Neutrophil (primary cell): ENCODE measurements around the gene CEACAM6.
A peak's percentile ranks its signal among the peaks of the same experiment; 100 is the strongest.

Source experiments
- H3K27ac ChIP-seq: fragments of 200-600 bp; sonication (generic); 2 replicates; pipeline ENCODE4 v1.5.1; 2016; ENCODE audit warnings: mild to moderate bottlenecking, moderate library complexity
- H3K27me3 ChIP-seq: fragments of 200-600 bp; sonication (generic); 2 replicates; pipeline ENCODE4 v1.6.0; 2016; ENCODE audit warnings: mild to moderate bottlenecking
- H3K36me3 ChIP-seq: fragments of 200-600 bp; sonication (generic); 2 replicates; pipeline ENCODE4 v1.5.1; 2017
- H3K4me1 ChIP-seq, 2 experiments: fragments of 200-600 bp in 1 of 2; sonication (generic) in 1 of 2; 1 replicate in 1 of 2; 2 replicates in 1 of 2; pipeline versions ENCODE4 v1.5.1 to v1.6.1; 2013 to 2016; ENCODE audit warnings: low read depth in 1 of 2, low read length in 1 of 2, mild to moderate bottlenecking in 1 of 2, moderate library complexity in 1 of 2; ENCODE audit not compliant: control insufficient read depth in 1 of 2, insufficient read depth in 1 of 2
- H3K4me3 ChIP-seq, 2 experiments: fragments of 200-600 bp in 1 of 2; sonication (generic) in 1 of 2; 1 replicate in 1 of 2; 2 replicates in 1 of 2; pipeline ENCODE4 v1.5.1; 2013 to 2016; ENCODE audit warnings: low read depth in 1 of 2, low read length in 1 of 2, mild to moderate bottlenecking in 1 of 2, moderate library complexity in 1 of 2
- H3K9me3 ChIP-seq: fragments of 200-600 bp; sonication (generic); 2 replicates; pipeline ENCODE4 v1.5.1; 2016
- TF ChIP-seq, protein P1 (sequence below): fragments of 200-600 bp; sonication (generic); IDR thresholded peaks from 2 replicates; pipeline ENCODE4 v1.5.1; 2016; ENCODE audit warnings: antibody characterized with exemption

CEACAM6 gene

DNA sequence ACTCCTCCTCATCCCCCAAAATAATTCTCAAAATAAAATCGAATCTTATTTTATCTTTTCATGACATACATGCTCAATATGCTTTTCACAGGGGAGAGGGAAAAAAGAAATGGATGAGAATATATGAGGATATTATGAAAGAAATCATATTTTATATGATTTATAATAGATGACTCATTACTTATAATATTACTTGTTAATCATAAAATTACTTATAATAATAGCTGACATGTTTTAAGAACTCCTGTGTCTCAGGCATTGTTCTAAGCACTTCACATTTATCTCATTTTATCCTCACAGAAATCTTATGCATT lies 38.0 kb downstream of the CEACAM6 start:
- H3K4me3 ChIP-seq = no peak overlapping the region
- no peak overlapping the region for H3K27ac ChIP-seq
- TF ChIP-seq, protein P1, sequence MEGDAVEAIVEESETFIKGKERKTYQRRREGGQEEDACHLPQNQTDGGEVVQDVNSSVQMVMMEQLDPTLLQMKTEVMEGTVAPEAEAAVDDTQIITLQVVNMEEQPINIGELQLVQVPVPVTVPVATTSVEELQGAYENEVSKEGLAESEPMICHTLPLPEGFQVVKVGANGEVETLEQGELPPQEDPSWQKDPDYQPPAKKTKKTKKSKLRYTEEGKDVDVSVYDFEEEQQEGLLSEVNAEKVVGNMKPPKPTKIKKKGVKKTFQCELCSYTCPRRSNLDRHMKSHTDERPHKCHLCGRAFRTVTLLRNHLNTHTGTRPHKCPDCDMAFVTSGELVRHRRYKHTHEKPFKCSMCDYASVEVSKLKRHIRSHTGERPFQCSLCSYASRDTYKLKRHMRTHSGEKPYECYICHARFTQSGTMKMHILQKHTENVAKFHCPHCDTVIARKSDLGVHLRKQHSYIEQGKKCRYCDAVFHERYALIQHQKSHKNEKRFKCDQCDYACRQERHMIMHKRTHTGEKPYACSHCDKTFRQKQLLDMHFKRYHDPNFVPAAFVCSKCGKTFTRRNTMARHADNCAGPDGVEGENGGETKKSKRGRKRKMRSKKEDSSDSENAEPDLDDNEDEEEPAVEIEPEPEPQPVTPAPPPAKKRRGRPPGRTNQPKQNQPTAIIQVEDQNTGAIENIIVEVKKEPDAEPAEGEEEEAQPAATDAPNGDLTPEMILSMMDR = no peak

DNA sequence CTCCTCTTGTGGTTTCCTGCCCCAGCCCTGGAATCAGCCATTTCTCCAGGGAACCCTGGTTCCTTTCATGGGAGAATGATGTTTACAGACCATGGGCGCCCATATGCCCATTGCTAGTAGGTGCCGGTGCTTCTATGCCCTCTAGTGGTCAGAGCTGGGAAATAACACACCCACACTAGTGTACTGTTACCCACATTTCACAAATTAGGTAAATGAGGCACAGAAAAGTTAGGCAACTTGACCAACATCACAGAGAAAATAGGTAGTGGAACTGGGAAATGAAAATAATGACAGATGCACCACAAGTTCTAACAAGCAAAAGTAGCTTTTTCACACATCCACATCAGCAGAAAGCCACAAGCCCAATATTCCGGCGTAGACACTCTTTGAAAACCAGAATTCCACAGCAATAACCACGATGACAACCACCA lies 39.7 kb downstream of the CEACAM6 start:
- Histone ChIP-seq H3K9me3 (no peaks in the 10 kb centered on the region), H3K27me3 (no peaks in the 10 kb centered on the region), H3K36me3 (peaks cover 28% of the 10 kb centered on the region), H3K4me3 (peak overlapping the region; percentile 81 to 83), H3K4me1 (peaks cover 54 to 65% of the 10 kb centered on the region in 2 experiments), H3K27ac (peak overlapping the region; percentile 100)
- TF ChIP-seq, protein P1 = peak; percentile 91

More for the DNA sequence above, 38.0 kb downstream of the CEACAM6 start:
- Histone ChIP-seq H3K9me3 (no peaks in the 10 kb centered on the region), H3K4me1 (peaks cover 47 to 48% of the 10 kb centered on the region in 2 experiments), H3K27me3 (no peaks in the 10 kb centered on the region), H3K36me3 (peaks cover 12% of the 10 kb centered on the region)

DNA sequence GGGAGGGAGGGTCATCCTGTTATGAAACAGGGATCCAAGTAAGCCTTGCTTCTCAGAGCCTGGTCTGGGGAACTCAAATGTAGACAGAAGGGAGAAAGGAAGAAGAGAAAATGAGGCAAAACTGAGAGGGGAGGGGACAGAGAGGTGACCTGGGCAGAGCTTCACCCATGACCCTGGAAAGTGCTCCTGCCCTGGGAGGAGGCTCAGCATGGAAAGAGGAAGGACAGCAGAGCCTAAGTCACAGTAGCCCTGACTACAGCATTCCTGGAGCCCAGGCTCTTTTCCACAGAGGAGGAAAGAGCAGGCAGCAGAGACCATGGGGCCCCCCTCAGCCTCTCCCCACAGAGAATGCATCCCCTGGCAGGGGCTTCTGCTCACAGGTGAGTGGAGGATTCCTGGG lies 41.0 kb downstream of the CEACAM6 start, which contains the start of gene CEACAM3:
Gene CEACAM3 (plus strand): TSS at position 226 of the 400 bp plus-strand sequence. CDS start 91 bp downstream, at position 317.
- peak within 1 kb of the TSS; percentile 100 for H3K27ac ChIP-seq
- no peaks in the 10 kb centered on the region for H3K27me3 ChIP-seq
- TF ChIP-seq, protein P1 = no peak
- peaks cover 41% of the 10 kb centered on the region for H3K36me3 ChIP-seq
- no peaks in the 10 kb centered on the region for H3K9me3 ChIP-seq
- H3K4me1 ChIP-seq = peaks cover 67 to 78% of the 10 kb centered on the region in 2 experiments
- H3K4me3 ChIP-seq = peak within 1 kb of the TSS; percentile 81 to 83

DNA sequence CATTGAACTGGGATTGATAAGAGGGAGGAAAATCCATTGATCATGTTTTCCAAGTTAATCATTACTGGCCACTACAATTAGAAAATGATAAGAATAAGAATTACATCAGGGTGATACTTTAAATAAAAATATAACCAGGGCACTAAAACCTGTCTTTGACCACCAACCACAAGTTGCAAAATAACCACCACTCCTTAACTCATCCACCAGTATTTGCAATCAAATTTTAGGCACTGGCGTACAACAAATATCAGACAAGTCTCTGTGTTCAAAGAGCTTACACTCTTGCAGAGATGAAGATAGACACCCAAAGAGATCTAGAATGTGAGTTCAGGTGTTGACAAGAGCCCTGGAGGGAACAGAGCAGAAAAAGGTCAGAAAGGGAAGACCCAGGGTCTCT lies 41.6 kb downstream of the CEACAM6 start:
- Histone ChIP-seq H3K4me3 (peak overlapping the region; percentile 81 to 83), H3K9me3 (no peaks in the 10 kb centered on the region), H3K36me3 (peaks cover 45% of the 10 kb centered on the region), H3K27me3 (no peaks in the 10 kb centered on the region), H3K27ac (peak overlapping the region; percentile 100), H3K4me1 (peaks cover 73 to 83% of the 10 kb centered on the region in 2 experiments)
- TF ChIP-seq, protein P1 = no peak

DNA sequence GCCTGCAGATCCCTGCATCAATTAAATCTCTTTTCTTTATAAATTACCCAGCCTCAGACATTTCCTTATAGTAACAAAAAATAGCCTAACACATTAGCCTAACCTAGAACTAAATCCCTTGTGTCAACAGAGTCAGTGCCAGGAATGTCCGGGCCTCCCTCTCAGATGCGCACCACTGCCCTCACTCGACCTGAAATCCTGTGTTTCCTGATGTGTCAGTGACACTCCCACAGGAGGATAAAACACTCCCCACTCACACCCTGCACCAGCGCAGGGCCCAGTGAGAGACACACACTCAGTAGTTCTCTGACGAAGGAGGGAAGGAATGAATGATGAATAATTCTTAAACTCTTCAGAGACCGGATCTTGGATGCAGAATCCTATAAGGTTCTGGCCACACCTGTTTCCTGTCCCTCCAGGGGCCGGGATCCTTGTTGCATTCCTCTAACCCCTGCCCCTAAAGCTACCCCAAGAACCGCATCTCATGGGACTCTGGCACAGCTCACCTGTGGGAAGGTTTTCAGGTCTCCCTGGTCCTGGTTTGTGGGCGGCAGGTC lies 44.2 kb downstream of the CEACAM6 start:
- Histone ChIP-seq H3K36me3 (peaks cover 53% of the 10 kb centered on the region), H3K27me3 (no peaks in the 10 kb centered on the region), H3K4me3 (peak overlapping the region; percentile 81 to 83), H3K4me1 (peaks cover 78 to 100% of the 10 kb centered on the region in 2 experiments), H3K9me3 (no peaks in the 10 kb centered on the region), H3K27ac (peak overlapping the region; percentile 100)
- TF ChIP-seq, protein P1 = no peak
